ENCODE results near the gene GABBR2.

Gene GABBR2

DNA sequence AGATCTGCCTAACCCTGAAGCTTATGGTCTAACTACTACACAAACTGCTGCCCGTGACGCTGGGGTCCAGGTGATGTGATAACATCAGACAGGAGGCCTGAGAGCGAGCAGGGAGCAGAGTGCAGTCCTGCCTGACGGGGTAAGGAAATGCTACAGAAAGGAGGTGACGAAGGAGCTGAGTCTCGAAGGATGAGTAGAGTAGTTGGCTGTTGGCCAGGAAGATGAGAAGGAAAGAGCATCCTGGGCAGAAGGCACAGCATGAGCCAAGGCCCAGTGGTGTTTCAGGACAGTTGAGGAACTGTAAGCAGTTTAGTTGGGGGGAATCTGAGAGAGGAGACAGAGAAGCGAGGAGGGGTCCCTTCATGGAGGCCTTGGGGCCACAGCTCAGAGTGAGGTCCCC lies 317.3 kb downstream of the GABBR2 start:
- TF ChIP-seq, protein P1, sequence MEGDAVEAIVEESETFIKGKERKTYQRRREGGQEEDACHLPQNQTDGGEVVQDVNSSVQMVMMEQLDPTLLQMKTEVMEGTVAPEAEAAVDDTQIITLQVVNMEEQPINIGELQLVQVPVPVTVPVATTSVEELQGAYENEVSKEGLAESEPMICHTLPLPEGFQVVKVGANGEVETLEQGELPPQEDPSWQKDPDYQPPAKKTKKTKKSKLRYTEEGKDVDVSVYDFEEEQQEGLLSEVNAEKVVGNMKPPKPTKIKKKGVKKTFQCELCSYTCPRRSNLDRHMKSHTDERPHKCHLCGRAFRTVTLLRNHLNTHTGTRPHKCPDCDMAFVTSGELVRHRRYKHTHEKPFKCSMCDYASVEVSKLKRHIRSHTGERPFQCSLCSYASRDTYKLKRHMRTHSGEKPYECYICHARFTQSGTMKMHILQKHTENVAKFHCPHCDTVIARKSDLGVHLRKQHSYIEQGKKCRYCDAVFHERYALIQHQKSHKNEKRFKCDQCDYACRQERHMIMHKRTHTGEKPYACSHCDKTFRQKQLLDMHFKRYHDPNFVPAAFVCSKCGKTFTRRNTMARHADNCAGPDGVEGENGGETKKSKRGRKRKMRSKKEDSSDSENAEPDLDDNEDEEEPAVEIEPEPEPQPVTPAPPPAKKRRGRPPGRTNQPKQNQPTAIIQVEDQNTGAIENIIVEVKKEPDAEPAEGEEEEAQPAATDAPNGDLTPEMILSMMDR (IDR thresholded peaks at IDR 0.05; ENCODE audit: low read depth, low read length, missing control alignments), result no peak
- in situ Hi-C loops (cut with HindIII; ENCODE audit: low pct_ligation_motif_present, low sequenced_read_pairs), result no loop called here
- Histone ChIP-seq H3K27me3 (replicated peaks) (no peaks in the 10 kb centered on the region), H3K27ac (no peak overlapping the region), H3K36me3 (replicated peaks) (no peaks in the 10 kb centered on the region), H3K4me3 (ENCODE audit: low read depth, low read length) (no peak overlapping the region)
- DNase-seq, result no peak

DNA sequence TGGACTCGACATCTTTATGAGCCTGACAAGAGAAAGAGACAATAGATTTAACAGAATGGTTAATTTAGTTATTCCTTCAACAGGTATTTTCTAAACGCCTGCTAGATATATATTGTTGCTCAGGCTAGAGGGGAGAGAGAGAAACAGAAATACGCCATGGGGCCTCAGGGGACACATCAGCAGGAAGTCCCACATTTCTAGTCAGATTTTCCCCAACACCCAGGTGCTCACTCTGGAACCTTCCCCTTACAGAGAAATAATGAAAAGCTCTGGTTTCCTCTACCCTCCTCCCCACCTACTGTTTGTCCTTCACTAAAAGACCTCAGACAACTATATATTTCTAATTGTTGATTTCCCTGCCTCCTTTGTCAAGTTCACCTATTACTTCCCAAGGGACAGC lies 323.0 kb downstream of the GABBR2 start:
- H3K27ac ChIP-seq, result no peak overlapping the region
- no peak for DNase-seq
- in situ Hi-C loops (cut with HindIII; ENCODE audit: low pct_ligation_motif_present, low sequenced_read_pairs), result no loop called here
- no peaks in the 10 kb centered on the region for H3K36me3 ChIP-seq (replicated peaks)
- no peaks in the 10 kb centered on the region for H3K27me3 ChIP-seq (replicated peaks)
- no peak overlapping the region for H3K4me3 ChIP-seq (ENCODE audit: low read depth, low read length)
- TF ChIP-seq, protein P1 (IDR thresholded peaks at IDR 0.05; ENCODE audit: low read depth, low read length, missing control alignments), result no peak

DNA sequence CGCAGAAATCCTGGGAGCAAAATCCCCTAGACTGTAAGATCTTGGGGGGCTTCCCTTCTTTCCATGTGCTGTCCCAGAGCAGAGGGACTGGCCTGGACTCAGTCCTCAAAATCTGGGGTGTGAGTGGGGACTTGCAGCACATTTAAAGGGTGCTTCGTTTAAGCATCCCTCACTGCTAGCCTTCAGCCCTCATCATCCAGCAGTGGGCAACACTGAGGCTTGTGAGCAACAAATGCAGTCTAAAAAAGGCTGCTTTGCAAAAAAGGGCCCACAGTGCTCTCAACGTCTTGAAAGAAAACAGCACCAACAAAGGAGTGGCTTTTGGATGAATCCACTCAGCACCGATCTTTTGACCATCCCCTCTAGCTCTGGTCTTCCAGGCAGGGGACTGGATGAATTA lies 325.0 kb downstream of the GABBR2 start:
- Histone ChIP-seq H3K27ac (no peak overlapping the region), H3K4me3 (ENCODE audit: low read depth, low read length) (no peak overlapping the region), H3K27me3 (replicated peaks) (no peaks in the 10 kb centered on the region), H3K36me3 (replicated peaks) (no peaks in the 10 kb centered on the region)
- TF ChIP-seq, protein P1 (IDR thresholded peaks at IDR 0.05; ENCODE audit: low read depth, low read length, missing control alignments), result peak; percentile 54
- DNase-seq, result peak; percentile 28
- in situ Hi-C loops (cut with HindIII; ENCODE audit: low pct_ligation_motif_present, low sequenced_read_pairs), result no loop called here

DNA sequence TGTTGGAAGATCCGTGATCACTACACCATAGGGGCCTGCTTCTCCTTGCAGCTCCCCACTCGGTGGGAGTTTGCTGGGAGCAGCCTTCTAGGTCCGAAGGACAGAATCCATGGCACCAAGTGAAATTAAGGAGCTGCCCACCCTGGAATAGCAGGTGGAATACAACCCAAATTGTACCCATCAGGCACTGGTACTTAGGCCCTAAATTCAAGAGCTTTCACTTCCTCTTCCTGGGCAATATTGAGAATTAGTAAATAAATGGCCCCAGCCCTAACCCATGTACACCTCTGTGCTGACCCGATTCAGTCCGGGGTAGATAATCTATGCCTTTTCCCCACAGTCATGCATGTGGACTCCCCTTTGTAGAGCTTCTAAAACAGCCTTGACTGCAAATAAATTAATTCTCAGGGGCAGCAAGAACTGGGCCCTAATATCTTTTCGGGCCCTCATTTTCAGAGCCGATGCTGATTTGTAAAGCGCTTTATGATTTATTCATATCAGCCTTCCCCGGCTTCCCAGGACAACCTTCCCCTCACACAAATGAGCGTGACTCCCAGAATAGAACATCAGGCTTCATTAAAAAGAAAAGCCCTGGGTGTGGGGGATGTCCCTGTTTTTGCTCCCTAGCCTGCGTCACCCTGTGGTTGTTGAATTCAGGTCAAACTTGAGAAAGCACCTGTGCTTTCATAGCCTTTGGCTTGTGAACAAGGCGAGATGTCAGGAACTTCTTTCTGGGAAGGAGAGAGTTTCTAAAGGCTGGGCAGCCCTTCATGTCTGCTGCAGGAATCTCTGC lies 327.2 kb downstream of the GABBR2 start:
- Histone ChIP-seq H3K36me3 (replicated peaks) (no peaks in the 10 kb centered on the region), H3K4me3 (ENCODE audit: low read depth, low read length) (no peak overlapping the region), H3K27me3 (replicated peaks) (no peaks in the 10 kb centered on the region), H3K27ac (no peak overlapping the region)
- no peak for DNase-seq
- in situ Hi-C loops (cut with HindIII; ENCODE audit: low pct_ligation_motif_present, low sequenced_read_pairs), result no loop called here
- TF ChIP-seq, protein P1 (IDR thresholded peaks at IDR 0.05; ENCODE audit: low read depth, low read length, missing control alignments), result no peak

DNA sequence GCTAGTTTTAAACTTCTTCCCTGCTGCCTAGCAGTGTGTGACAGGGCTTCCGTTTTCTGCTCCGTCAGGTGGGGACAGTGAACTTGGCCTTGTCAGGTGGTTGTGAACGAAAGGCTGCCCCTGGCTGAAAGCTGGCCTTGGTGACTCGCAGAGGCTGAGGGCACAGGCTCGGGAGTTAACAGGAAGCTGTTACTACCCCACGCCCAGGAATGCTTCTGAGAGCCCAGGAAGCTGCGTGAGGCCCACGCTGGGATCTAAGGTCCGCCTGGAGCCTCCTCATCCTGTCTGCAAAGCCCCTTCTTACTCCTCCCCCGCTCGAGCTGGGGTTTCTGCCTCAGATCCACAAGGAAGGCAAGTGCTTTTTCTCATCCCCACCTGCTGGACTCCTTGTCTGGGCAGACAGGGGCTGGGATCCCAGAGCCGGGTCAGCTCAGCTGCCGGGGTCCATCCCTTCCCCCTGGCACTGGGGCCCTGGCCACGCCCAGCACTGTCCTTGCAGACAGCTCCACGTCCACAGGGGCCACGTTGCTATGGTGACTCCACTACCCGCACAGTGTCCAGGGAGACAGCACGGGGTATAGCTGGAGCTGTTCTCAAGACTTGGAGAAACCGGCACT lies 328.6 kb downstream of the GABBR2 start:
- H3K4me3 ChIP-seq (ENCODE audit: low read depth, low read length), result no peak overlapping the region
- H3K36me3 ChIP-seq (replicated peaks), result no peaks in the 10 kb centered on the region
- TF ChIP-seq, protein P1 (IDR thresholded peaks at IDR 0.05; ENCODE audit: low read depth, low read length, missing control alignments), result no peak
- in situ Hi-C loops (cut with HindIII; ENCODE audit: low pct_ligation_motif_present, low sequenced_read_pairs), result no loop called here
- H3K27me3 ChIP-seq (replicated peaks), result no peaks in the 10 kb centered on the region
- no peak overlapping the region for H3K27ac ChIP-seq
- peak; percentile 46 for DNase-seq

All from brain microvascular endothelial cell (primary cell).